SKM-1 (cell line): ENCODE results near the gene CUBN.
"Not testable (repeated sequence)": the region's sequence is repeated elsewhere in the genome, so short reads cannot be mapped to it uniquely, and the experiment has no call there.

Experiments used
- DNase-seq: peaks from one replicate; lab custom pipeline; 2025; ENCODE audit not compliant: unreplicated experiment; lab: John Stamatoyannopoulos, UW

Gene CUBN

GRCh38 chr10:17141504-17142229 lies 12.1 kb upstream of the CUBN start:
- DNase-seq = no peak

DNA sequence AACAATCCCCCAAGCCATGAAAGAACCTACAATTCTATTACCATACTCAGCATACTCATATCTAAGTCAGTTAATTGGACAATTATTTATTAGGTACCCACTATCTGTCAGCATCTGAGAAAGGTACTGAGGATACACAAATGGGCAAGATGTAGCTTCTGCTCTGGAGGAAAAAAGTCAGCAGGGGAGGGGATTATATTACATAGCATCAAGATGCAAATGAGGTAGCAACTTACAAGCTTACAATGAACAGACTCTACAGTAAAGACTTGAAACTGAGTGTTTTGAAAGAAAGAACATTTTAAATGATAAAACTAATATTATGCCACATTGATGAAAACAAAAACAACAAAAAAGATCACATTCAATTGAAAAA lies 10.8 kb upstream of the CUBN start:
- DNase-seq = no peak

DNA sequence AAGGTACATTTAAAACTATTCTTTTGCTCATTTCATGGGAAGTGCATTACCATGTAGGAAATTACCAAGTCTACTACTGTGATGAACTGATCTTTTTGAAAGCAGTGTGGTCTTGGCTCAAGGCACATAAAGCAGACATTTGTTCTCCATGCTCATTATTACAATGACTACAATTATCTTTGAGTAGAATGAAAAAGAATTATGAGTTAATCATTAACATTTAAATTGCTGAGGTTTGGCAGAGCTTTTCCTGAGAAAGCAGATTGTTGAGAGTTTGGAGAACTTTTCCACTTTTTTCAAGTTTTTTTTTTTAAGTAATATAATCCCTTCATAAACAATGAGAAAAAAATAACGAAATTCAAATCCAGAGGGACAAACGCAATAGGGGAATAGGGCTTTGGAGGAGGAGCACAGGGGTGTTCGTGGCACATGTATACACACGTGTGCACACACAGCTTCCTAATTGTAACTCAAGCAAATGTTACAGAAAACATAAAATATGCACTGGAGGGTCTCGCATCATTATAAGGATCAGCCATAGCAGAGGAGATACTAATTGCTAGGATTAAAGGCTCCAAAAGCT lies 8.9 kb upstream of the CUBN start:
- DNase-seq = no peak

DNA sequence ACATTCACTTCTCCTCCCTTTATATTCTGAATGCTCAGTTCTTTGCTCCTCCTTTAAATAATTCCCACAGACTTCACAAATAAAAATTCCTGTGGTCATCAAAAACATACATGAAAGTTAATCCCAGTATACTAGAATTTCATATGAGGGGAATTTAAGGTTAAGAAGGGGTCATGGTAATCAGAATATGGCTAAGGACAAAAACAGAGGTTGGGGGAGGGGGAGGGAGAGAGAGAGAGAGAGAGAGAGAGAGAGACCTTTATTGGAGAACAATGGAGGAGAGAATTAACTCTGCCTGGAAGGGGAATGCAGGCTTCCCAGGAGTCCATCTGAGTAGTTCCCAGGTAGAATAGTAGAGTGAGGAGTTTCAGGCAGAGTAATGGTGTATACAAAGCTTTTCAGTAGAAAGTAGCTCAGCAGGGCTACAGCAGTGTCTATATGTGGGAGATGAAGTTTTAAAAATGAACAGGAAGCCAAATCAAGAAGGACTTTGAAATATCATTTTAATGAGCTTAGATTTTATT lies 5.2 kb upstream of the CUBN start:
- no peak for DNase-seq

DNA sequence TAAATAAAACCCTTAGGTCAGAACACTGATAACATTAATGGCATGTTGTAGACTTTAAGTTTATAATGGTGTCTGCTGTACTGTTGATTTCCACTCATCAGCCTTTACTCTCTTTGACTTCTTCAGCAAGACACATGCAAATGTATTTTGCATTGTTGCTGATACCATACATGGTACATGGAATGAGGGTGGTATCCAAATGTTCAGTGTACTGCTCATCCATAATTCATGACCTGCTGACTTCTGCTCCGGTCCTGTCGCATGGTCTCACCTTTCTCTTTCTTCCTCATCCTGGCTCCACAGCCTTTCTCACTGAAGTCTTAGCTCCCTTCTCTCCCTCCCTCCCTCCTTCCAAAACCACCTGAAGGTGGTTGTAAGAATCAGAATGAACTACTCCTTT lies 4.7 kb upstream of the CUBN start:
- no peak for DNase-seq

DNA sequence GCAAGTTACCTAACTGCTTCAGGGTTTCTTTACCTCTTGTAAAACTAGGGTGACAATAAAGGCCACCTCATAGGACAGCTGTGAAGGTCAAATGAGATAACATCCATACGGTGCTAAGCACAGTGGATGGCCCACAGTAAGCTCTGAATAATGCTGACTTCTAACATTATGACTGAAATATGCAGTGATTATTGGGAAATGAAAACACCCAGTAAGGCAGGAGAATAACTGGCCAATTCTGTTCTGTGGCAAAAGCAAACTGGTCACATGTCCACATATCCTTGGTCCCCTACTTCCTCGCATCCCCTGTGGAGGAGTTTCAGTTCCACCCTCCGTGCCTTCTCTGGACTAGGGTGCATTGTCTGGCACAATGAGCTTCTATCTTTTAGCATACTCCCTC lies 1.4 kb downstream of the CUBN start:
- DNase-seq = no peak

- DNase-seq = no peak
Measured at GRCh38 chr10:17126327-17126726, 3.3 kb downstream of the CUBN start.

DNA sequence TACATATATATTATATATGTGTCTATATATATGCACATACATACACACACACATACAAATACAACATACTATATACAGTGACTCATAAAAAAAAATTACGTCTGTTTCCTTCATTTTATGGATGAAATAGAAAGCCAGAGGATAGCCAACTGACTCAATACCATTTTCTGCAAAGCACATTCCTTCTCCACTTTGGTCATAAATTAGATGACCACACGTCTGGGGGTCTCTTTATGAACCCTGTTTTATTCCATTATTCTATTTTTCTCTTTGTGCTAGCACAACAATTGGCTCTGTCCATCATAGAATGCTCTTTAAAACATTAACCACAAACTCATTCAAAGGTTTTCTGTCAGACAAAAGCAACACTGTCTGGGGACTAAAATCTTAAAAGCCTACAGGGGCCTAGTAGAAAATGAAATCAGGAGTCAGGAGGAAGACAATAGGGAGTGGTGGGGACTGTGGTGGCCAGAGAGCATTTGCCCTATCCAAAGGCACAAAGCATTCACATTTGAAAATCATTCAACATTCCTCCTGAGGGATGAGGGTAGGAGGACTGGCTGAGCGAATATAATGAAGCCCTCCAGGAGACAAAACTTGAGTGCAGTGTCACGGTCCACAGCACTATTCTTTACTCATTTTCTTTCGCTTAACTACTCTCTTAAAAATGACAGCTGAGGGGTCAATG lies 4.3 kb downstream of the CUBN start:
- no peak for DNase-seq

- no peak for DNase-seq
Measured at GRCh38 chr10:17123961-17124360, 5.7 kb downstream of the CUBN start.

GRCh38 chr10:17122726-17123661 lies 6.6 kb downstream of the CUBN start:
- DNase-seq = no peak

DNA sequence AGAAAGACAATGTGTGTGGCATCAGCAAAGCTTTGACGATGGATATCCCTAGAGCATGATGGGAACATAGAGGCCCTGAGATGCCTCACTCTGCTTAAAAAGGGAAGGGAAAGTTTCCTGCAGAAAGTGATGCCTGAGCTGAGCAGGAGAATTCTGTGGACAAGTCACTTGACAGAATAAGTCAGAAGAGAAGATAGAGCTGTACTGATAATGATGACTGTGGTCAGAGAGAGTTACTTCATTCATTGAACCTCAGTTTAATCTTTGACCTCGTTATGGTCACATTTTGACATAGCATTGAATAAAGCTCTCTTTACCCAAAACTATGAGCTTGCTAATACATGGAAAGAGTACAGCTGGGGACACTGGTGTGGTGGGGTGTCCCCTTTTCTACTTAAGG lies 7.6 kb downstream of the CUBN start:
- no peak for DNase-seq

DNA sequence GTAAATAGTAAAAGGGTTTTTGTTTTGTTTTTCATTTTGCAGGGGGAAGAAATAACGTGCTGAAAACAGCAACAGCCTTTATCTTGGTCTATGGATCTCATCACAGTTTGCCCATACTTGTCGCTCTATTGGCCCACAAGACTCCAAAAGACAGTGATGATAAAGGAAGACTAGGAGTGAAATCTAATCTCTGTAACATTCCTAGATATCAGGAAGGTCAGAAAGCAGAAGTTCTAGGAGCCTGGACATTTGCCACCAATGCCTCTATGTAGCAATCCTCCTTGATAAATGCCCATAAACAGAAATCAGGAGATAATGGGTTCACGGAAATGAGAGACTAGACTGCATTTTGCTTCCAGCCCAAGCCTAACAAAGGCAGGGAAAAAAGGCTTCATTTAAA lies 8.9 kb downstream of the CUBN start:
- no peak for DNase-seq

GRCh38 chr10:17119845-17120244 lies 9.8 kb downstream of the CUBN start:
- no peak for DNase-seq

DNA sequence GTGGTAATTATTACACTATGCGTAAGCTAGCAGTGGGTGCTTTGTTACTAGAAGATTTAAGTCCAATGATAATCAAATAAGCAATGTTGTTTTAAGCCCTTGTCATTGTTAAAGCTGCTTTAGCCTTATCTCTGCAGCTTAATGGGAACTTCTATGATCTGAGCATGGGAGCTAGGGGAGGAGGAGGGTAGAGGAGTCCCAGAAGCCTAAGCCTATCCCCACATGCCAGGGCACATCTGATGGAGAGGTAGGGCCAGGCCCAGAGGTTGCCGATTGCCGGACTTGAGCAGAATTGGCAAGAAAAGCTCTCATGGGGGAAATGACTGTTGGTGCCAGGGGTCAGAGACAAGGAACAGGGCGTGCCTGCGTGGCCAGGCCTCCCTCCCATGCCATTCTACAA lies 13.4 kb downstream of the CUBN start:
- no peak for DNase-seq

DNA sequence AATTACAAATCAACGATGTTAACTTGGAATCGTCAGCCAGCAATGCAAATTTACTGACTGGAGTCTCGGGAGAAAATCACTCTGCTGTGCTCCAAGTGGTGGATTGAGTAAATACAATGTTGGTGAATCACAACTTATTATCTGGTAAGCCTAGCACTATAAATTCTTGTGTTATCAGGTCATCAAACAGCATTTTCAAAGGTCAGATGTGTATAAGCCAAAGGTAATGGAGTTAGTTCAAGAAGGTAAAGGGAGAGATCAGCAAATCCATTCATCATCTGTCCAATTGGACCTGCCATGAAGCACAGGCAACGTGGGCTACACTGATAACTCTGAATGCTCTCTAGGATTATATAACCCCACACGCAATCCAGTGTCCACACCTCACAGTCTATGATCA lies 13.9 kb downstream of the CUBN start:
- DNase-seq = no peak

DNA sequence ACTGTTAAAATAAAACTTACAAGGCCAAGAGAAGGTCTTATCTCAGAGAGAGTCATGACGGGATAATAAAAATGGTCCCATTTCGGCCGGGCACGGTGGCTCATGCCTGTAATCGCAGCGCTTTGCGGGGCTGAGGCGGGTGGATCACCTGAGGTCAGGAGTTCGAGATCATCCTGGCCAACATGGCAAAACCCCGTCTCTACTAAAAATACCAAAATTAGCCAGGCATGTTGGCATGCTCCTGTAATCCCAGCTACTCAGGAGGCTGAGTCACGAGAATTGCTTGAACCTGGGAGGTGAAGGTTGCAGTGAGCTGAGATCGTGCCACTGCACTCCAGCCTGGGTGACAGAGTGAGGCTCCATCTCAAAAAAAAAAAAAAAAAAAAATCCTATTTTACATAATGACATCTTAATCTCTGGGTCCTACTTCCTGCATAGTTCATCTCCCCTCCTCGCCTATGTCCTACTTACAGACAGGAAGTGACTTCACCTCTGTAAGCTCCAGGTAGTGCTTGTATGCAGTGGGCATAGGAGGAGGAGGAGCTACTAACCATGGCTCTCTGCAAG lies 14.7 kb downstream of the CUBN start:
- DNase-seq = not testable (repeated sequence)

DNA sequence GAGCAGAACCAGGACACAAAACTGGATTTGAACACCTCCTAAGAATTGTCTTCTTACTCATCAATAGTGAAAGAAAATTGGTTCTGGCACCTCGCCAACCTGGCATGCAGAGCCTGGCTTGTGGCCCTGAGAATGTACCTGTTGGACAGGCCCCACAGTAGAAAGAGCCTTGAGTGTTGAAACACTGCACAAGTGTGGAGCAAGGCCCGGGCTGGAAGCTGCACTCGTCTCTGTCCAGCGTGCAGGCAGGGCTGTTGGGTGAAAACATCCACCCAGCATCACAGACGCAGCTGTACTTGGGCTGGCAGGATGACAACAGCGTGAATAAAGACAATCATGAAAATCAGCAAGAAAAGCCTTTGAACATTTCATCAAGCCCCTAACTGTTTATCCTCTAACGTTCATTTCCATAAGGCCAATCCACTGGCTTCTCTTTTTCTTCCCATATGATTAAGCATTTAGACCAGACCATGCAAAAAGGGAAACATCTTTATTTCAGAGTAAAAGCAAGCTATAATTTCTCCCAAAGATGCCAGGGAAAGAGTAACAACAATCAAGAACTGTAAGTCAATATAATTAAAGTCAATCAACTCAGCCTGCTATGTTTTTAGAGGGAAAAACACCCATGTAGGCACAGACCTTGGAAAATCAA lies 15.6 kb downstream of the CUBN start:
- no peak for DNase-seq

DNA sequence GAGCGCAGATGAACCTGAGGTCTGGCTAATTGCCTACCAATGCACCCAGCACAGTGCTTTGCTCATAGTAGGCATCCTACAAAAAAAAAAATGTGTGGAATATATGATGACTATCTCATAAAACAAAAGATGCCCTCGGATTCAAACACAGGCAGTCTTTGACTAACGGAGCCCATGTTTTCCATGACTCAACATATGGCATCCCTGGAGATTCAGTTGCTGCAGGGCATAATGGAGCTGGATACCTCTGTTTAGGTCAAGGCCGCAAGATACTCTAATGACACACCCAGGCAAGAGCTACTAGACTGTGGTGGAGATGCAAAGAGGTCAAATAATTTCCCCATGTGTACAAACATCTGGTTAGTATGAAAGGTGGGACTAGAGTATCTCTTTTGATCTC lies 16.3 kb downstream of the CUBN start:
- no peak for DNase-seq

DNA sequence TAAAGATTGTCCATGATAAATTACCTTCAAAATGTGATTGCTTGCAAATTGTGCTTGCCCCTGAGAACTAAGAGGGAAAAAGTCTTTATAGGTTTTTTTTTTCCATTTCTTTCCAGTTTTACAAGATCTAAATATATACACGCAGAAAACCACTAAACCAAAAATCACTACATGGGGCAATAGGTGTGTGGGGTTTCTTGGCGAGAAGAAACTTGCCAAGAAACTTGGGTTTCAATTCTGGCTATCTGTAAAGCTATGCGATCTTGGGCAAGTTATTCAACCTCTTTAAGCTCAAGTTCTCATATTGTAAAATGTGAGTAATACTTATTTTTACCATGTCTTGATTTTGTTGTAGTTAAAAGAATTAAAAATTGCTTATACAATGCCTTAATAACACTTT lies 17.0 kb downstream of the CUBN start:
- no peak for DNase-seq

GRCh38 chr10:17109475-17110207 lies 20.0 kb downstream of the CUBN start:
- DNase-seq = no peak
